HepG2 (cell line): ENCODE measurements around the gene UBE2L6. TPM values are rescaled to one million over a fixed set of nuclear protein-coding genes. Genes with fewer than 3 reads are reported as not detected.

ENCODE experiments used
- ATAC-seq: fragments of 200-7000 bp; cut with Tn5 transposase; 3 replicates; pipeline ENCODE4 v1.9.1; 2020; ENCODE audit warnings: mild to moderate bottlenecking, moderate library complexity
- BruUV-seq: library from RNA; stranded (reverse); fragments of 400-500 nt; replicated peaks from 2 replicates; lab custom pipeline; 2021; lab: Mats Ljungman, UMichigan
- CTCF ChIA-PET: fragments of 300-600 bp; formaldehyde crosslinking; extraction: SDS; loops from one replicate; lab custom pipeline; 2021; ENCODE audit warnings: low total read pairs, inconsistent platforms, low intra/inter-chr PET ratio; lab: Yijun Ruan, JAX
- POLR2A ChIA-PET: fragments of 350-600 bp; sonication (Branson Sonifier 250); formaldehyde crosslinking; loops from one replicate; lab custom pipeline; 2020; ENCODE audit warnings: antibody characterized with exemption, inconsistent platforms; lab: Yijun Ruan, JAX
- DNase-seq: peaks from one replicate; pipeline ENCODE4 v3.0.0-alpha.2; 2015; ENCODE audit warnings: low spot score
- FAIRE-seq: peaks from 3 replicates; lab custom pipeline; 2011; peaks lifted over from hg19 to GRCh38; lab: Jason Lieb, UNC
- H2AFZ ChIP-seq: one replicate; pipeline ENCODE4 v1.6.1; 2011; ENCODE audit warnings: low read length, inconsistent platforms
- H3K27ac ChIP-seq: fragments of 300-600 bp; 3 replicates; pipeline ENCODE4 v1.8.0; 2011; ENCODE audit warnings: mixed run types, mild to moderate bottlenecking, mixed read lengths, low read length, inconsistent platforms; ENCODE audit not compliant: insufficient read depth; ENCODE audit errors: extremely low read length
- H3K27me3 ChIP-seq, 2 experiments: fragments of 200-600 bp in 1 of 2; 2 replicates in 1 of 2; 3 replicates in 1 of 2; pipeline versions ENCODE4 v1.6.0 to v1.8.0; 2011; ENCODE audit warnings: low read length in 2 of 2, mild to moderate bottlenecking in 2 of 2, moderate library complexity in 2 of 2, inconsistent platforms in 1 of 2; ENCODE audit not compliant: insufficient read depth in 2 of 2, control insufficient read depth in 1 of 2
- H3K36me3 ChIP-seq, 2 experiments: fragments of 200-600 bp in 1 of 2; replicated peaks in 1 of 2; 2 replicates in 1 of 2; 3 replicates in 1 of 2; pipeline versions ENCODE4 v1.5.1 to v1.8.0; 2011; ENCODE audit warnings: low read length in 2 of 2, inconsistent platforms in 1 of 2; ENCODE audit not compliant: insufficient read depth in 2 of 2, control insufficient read depth in 1 of 2
- H3K4me1 ChIP-seq: 2 replicates; pipeline ENCODE4 v1.5.1; 2012; ENCODE audit warnings: low read length, inconsistent platforms; ENCODE audit not compliant: insufficient read depth
- H3K4me2 ChIP-seq: 2 replicates; pipeline ENCODE4 v1.6.0; 2011; ENCODE audit warnings: low read depth, low read length, inconsistent platforms
- H3K4me3 ChIP-seq, 3 experiments: fragments of 200-600 bp in 1 of 3; sonication (generic), shearing (Covaris generic) in 1 of 3; replicated peaks in 1 of 3; 2 replicates each; pipeline ENCODE4 v1.5.1; 2011 to 2016; ENCODE audit warnings: low read length in 3 of 3, inconsistent platforms in 2 of 3, low read depth in 2 of 3, mild to moderate bottlenecking in 2 of 3, control low read depth in 1 of 3, mixed read lengths in 1 of 3; ENCODE audit not compliant: insufficient read depth in 1 of 3
- H3K79me2 ChIP-seq: one replicate; pipeline ENCODE4 v1.6.1; 2011; ENCODE audit warnings: low read length, inconsistent platforms; ENCODE audit not compliant: insufficient read depth
- H3K9ac ChIP-seq: 2 replicates; pipeline ENCODE4 v1.6.0; 2011; ENCODE audit warnings: mild to moderate bottlenecking, low read depth, low read length, inconsistent platforms; ENCODE audit not compliant: insufficient read depth
- H3K9me3 ChIP-seq: 2 replicates; pipeline ENCODE4 v1.5.1; 2012; ENCODE audit warnings: mild to moderate bottlenecking, low read length
- H4K20me1 ChIP-seq: 2 replicates; pipeline ENCODE4 v1.6.0; 2011; ENCODE audit warnings: inconsistent platforms, mild to moderate bottlenecking, low read length, moderate library complexity; ENCODE audit not compliant: insufficient read depth
- CREB3 ChIP-seq: sonication (generic); formaldehyde crosslinking; IDR thresholded peaks from 2 replicates; pipeline ENCODE4 v1.5.0; 2020; ENCODE audit warnings: missing genetic modification reagents
- DRAP1 ChIP-seq: IDR thresholded peaks from 2 replicates; pipeline ENCODE4 v1.6.1; 2016; ENCODE audit warnings: missing genetic modification reagents, missing compliant biosample characterization
- FOXA3 ChIP-seq: IDR thresholded peaks from 2 replicates; pipeline ENCODE4 v1.6.1; 2016; ENCODE audit warnings: missing genetic modification reagents, missing compliant biosample characterization
- FOXP4 ChIP-seq: sonication (generic); formaldehyde crosslinking; IDR thresholded peaks from 2 replicates; pipeline ENCODE4 v1.4.0; 2020; ENCODE audit warnings: missing genetic modification reagents
- GMEB1 ChIP-seq: sonication (generic); formaldehyde crosslinking; IDR thresholded peaks from 2 replicates; pipeline ENCODE4 v1.5.1; 2020; ENCODE audit warnings: missing genetic modification reagents, mild to moderate bottlenecking, borderline replicate concordance
- MAX ChIP-seq: IDR thresholded peaks from 2 replicates; pipeline ENCODE4 v1.6.1; 2012; ENCODE audit warnings: inconsistent platforms
- RFXANK ChIP-seq: IDR thresholded peaks from 2 replicates; pipeline ENCODE4 v1.6.1; 2016
- SAFB2 ChIP-seq: sonication (generic); formaldehyde crosslinking; IDR thresholded peaks from 2 replicates; pipeline ENCODE4 v1.5.1; 2020; ENCODE audit warnings: missing genetic modification reagents, low read depth, mild to moderate bottlenecking, borderline replicate concordance
- ZBTB39 ChIP-seq: sonication (generic); formaldehyde crosslinking; IDR thresholded peaks from 2 replicates; pipeline ENCODE4 v1.5.0; 2020; ENCODE audit warnings: missing genetic modification reagents
- ZNF713 ChIP-seq: sonication (generic); formaldehyde crosslinking; IDR thresholded peaks from 2 replicates; pipeline ENCODE4 v1.4.0; 2020; ENCODE audit warnings: mild to moderate bottlenecking, missing genetic modification reagents
- ZSCAN9 ChIP-seq: IDR thresholded peaks from 2 replicates; pipeline ENCODE4 v1.6.1; 2016; ENCODE audit warnings: borderline replicate concordance
- WGBS: methylation state at CpG from one replicate; pipeline ENCODE4 v1.1.6; 2017; ENCODE audit warnings: low lambda C conversion rate; 5-methylcytosine and 5-hydroxymethylcytosine counted together
- in situ Hi-C: cut with HindIII; loops from 2 replicates; pipeline ENCODE4 v1.10.0; 2017; ENCODE audit warnings: low pct_unique_long_range_greater_than_20kb; ENCODE audit not compliant: extremely low pct_ligation_motif_present
- intact Hi-C: fragments of 100-400 bp; cut with micrococcal nuclease; formaldehyde crosslinking; loops from one replicate; pipeline ENCODE4 v1.10.0; 2022; ENCODE audit not compliant: unreplicated experiment
- polyA plus RNA-seq, 8 experiments: library from polyadenylated mRNA; depleted of rRNA in 3 of 8; stranded (reverse) in 7 of 8; unstranded in 1 of 8; fragments of >200 nt; fragmentation: Illumina TruSeq in 4 of 8; extraction: Trizol in 4 of 8; gene quantifications; 2 replicates each; pipeline versions ENCODE4 v1.2.1 to v1.2.3, GENCODE V29; 2011 to 2016; ENCODE audit warnings: low read depth in 4 of 8, missing spikeins in 1 of 8, mixed read lengths in 1 of 8; ENCODE audit not compliant: insufficient read depth in 1 of 8
- total RNA-seq, 5 experiments: library from RNA; depleted of rRNA; stranded (reverse); fragments of >200 nt; fragmentation: Illumina TruSeq; extraction: Trizol; gene quantifications; 2 replicates each; pipeline ENCODE4 v1.2.3, GENCODE V29; 2016; ENCODE audit warnings: low read depth in 1 of 5

UBE2L6 gene
- total and polyA plus RNA-seq, 2 of the 13 experiments (the other 11 are each of a cell fraction or from before 2014, with no cell fraction given): 30.3 to 30.4 TPM

GRCh38 chr11:57516061-57516443 lies 51.4 kb downstream of the UBE2L6 start (continued):
- no peak for TF ChIP-seq CREB3 (CRISPR knock-in tag)

GRCh38 chr11:57515332-57516060 lies 52.0 kb downstream of the UBE2L6 start, which contains the start of gene SLC43A1:
SLC43A1 (minus strand) TSS chr11:57515702; CDS start chr11:57514111, 1,591 bp downstream.
- Histone ChIP-seq H3K9me3 (no peaks in the 10 kb centered on the region), H2AFZ (no peak within 1 kb of the TSS), H3K4me1 (peaks cover 61% of the 10 kb centered on the region), H3K4me3 (peak within 1 kb of the TSS; percentile 76 to 95 (median 86)), H4K20me1 (no peaks in the 10 kb centered on the region), H3K4me2 (peak within 1 kb of the TSS; percentile 96), H3K27me3 (no peaks in the 10 kb centered on the region), H3K9ac (peak within 1 kb of the TSS; percentile 85), H3K36me3 (peaks cover 0 to 13% of the 10 kb centered on the region in 2 experiments; a peak in 1 of 5 replicates), H3K27ac (peak within 1 kb of the TSS; percentile 82), H3K79me2 (peaks cover 45% of the 10 kb centered on the region)
- intact Hi-C loops: loop anchor here (1.0 kb wide), 1 partner anchor 18 kb away; no protein-coding TSS in a partner anchor
- ChIA-PET POLR2A (interaction anchor here (0.8 to 6.9 kb wide), 15 partner anchors 8 to 190 kb away, joined by 3 to 111 read pairs (median 4); partner anchors contain the start of genes RTN4RL2 and TIMM10), CTCF (interaction anchor here (1.5 kb wide), 1 partner anchor 13 kb away, joined by 4 read pairs; no protein-coding TSS in a partner anchor)
- FAIRE-seq: no peak
- peak; percentile 73 for ATAC-seq
- in situ Hi-C loops: no loop called here
- WGBS: 2% methylated on average over 13 of the region's 66 CpGs
- no TSS peak for BruUV-seq
- DNase-seq: peak; percentile 46
- TF ChIP-seq DRAP1 (CRISPR knock-in tag) (peak; percentile 73), MAX (peak; percentile 80), ZBTB39 (CRISPR knock-in tag) (no peak; the same call in 1 of the 2 replicates), RFXANK (CRISPR knock-in tag) (no peak), ZNF713 (CRISPR knock-in tag) (no peak), FOXP4 (CRISPR knock-in tag) (peak; percentile 84), ZSCAN9 (CRISPR knock-in tag) (0 out of 2 replicates have a peak, but pooled peaks have one; percentile 38), GMEB1 (CRISPR knock-in tag) (0 out of 2 replicates have a peak, but pooled peaks have one; percentile 32), FOXA3 (CRISPR knock-in tag) (peak; percentile 68), SAFB2 (CRISPR knock-in tag) (no peak)
